SK-N-SH (cell line): ENCODE measurements around the gene ITPRIPL2. TPM values are rescaled to one million over a fixed set of nuclear protein-coding genes. Genes with fewer than 3 reads are reported as not detected.

Source experiments
- CTCF ChIA-PET: fragments of 300-600, 350-600 bp; formaldehyde crosslinking; extraction: SDS; loops from one replicate; lab custom pipeline; 2021; lab: Yijun Ruan, JAX
- POLR2A ChIA-PET: fragments of 350-600 bp; sonication (Branson Sonifier 250); formaldehyde crosslinking; extraction: SDS; loops from one replicate; lab custom pipeline; 2020; ENCODE audit warnings: antibody characterized with exemption, inconsistent platforms; lab: Yijun Ruan, JAX
- DNase-seq: peaks from one replicate; pipeline ENCODE4 v3.0.0; 2012
- H2AFZ ChIP-seq: fragments of 200-600 bp; sonication (generic); 2 replicates; pipeline ENCODE4 v1.8.1; 2016; ENCODE audit warnings: antibody characterized with exemption, mild to moderate bottlenecking, low read depth
- H3F3A ChIP-seq: fragments of 200-600 bp; sonication (generic); replicated peaks from 2 replicates; pipeline ENCODE3; 2016; ENCODE audit warnings: antibody characterized with exemption, mild to moderate bottlenecking; ENCODE audit not compliant: insufficient read depth
- H3K27ac ChIP-seq, 2 experiments: fragments of 200-500 bp in 1 of 2; fragments of 200-600 bp in 1 of 2; sonication (Bioruptor generic) in 1 of 2; sonication (generic), shearing (Covaris generic) in 1 of 2; 2 replicates each; pipeline versions ENCODE4 v1.5.1 to v1.6.1; 2014 to 2016; ENCODE audit warnings: low read depth in 2 of 2, inconsistent platforms in 1 of 2, low read length in 1 of 2, mild to moderate bottlenecking in 1 of 2, mixed read lengths in 1 of 2
- H3K27me3 ChIP-seq: fragments of 200-600 bp; sonication (generic), shearing (Covaris generic); 2 replicates; pipeline ENCODE4 v1.6.1; 2016; ENCODE audit warnings: mixed run types; ENCODE audit not compliant: insufficient read depth
- H3K36me3 ChIP-seq, 2 experiments: fragments of 200-500 bp in 1 of 2; fragments of 200-600 bp in 1 of 2; sonication (Bioruptor generic) in 1 of 2; sonication (generic) in 1 of 2; replicated peaks in 1 of 2; 2 replicates each; pipeline versions ENCODE3 to v1.5.1; 2014 to 2016; ENCODE audit warnings: low read length in 1 of 2, mild to moderate bottlenecking in 1 of 2; ENCODE audit not compliant: insufficient read depth in 2 of 2, control insufficient read depth in 1 of 2
- H3K4me1 ChIP-seq, 2 experiments: fragments of 200-500 bp in 1 of 2; fragments of 200-600 bp in 1 of 2; sonication (Bioruptor generic) in 1 of 2; sonication (generic), shearing (Covaris generic) in 1 of 2; 2 replicates each; pipeline versions ENCODE4 v1.5.1 to v1.6.1; 2014 to 2016; ENCODE audit warnings: low read depth in 1 of 2, low read length in 1 of 2, mixed run types in 1 of 2; ENCODE audit not compliant: insufficient read depth in 2 of 2, control insufficient read depth in 1 of 2
- H3K4me2 ChIP-seq: fragments of 200-600 bp; sonication (generic), shearing (Covaris generic); 2 replicates; pipeline ENCODE4 v1.6.1; 2017; ENCODE audit warnings: mixed run types
- H3K4me3 ChIP-seq, 2 experiments: fragments of 200-500 bp in 1 of 2; fragments of 200-600 bp in 1 of 2; sonication (Bioruptor generic) in 1 of 2; sonication (generic), shearing (Covaris generic) in 1 of 2; 2 replicates each; pipeline versions ENCODE4 v1.5.1 to v1.8.1; 2014 to 2016; ENCODE audit warnings: low read depth in 2 of 2, inconsistent platforms in 1 of 2, low read length in 1 of 2, mild to moderate bottlenecking in 1 of 2, mixed read lengths in 1 of 2, moderate library complexity in 1 of 2
- H3K79me2 ChIP-seq: fragments of 200-600 bp; sonication (generic); 2 replicates; pipeline ENCODE4 v1.8.1; 2017; ENCODE audit warnings: mild to moderate bottlenecking; ENCODE audit not compliant: insufficient read depth
- H3K9ac ChIP-seq: fragments of 200-600 bp; sonication (generic); 2 replicates; pipeline ENCODE4 v1.6.1; 2017; ENCODE audit warnings: mixed run types
- H3K9me2 ChIP-seq: fragments of 200-600 bp; sonication (generic); 2 replicates; pipeline ENCODE4 v1.6.1; 2017; ENCODE audit warnings: mixed run types
- H3K9me3 ChIP-seq: fragments of 200-600 bp; sonication (generic); 2 replicates; pipeline ENCODE4 v1.6.1; 2017; ENCODE audit warnings: mixed run types, mild to moderate bottlenecking, moderate library complexity
- H4K20me1 ChIP-seq: fragments of 200-600 bp; sonication (generic); 2 replicates; pipeline ENCODE4 v1.6.1; 2017; ENCODE audit warnings: mild to moderate bottlenecking, mixed run types; ENCODE audit not compliant: insufficient read depth
- CHD2 ChIP-seq: fragments of 150-350 bp; IDR thresholded peaks from 2 replicates; pipeline ENCODE4 v1.6.1; 2018; ENCODE audit warnings: low read length; ENCODE audit not compliant: partially characterized antibody
- GABPA ChIP-seq: IDR thresholded peaks from 2 replicates; pipeline ENCODE4 v1.4.0; 2012; ENCODE audit warnings: low read depth, mild to moderate bottlenecking
- JUND ChIP-seq: IDR thresholded peaks from 2 replicates; pipeline ENCODE4 v1.4.0; 2012
- NFIC ChIP-seq: IDR thresholded peaks from 2 replicates; pipeline ENCODE4 v1.4.0; 2012; ENCODE audit warnings: borderline replicate concordance
- PBX3 ChIP-seq: IDR thresholded peaks from 2 replicates; pipeline ENCODE4; 2012
- POLR2AphosphoS5 ChIP-seq: IDR thresholded peaks from 2 replicates; pipeline ENCODE4 v1.6.1; 2012; ENCODE audit warnings: low read depth, low read length
- RAD21 ChIP-seq: IDR thresholded peaks from 2 replicates; pipeline ENCODE4 v1.6.1; 2012; ENCODE audit warnings: mild to moderate bottlenecking, low read length
- REST ChIP-seq: IDR thresholded peaks from 2 replicates; pipeline ENCODE4 v1.6.1; 2012; ENCODE audit warnings: mild to moderate bottlenecking, low read depth, low read length, moderate library complexity
- RFX5 ChIP-seq: IDR thresholded peaks from 2 replicates; pipeline ENCODE4 v1.6.1; 2012; ENCODE audit warnings: mild to moderate bottlenecking, improper control_type of control experiment, low read length
- RXRA ChIP-seq: IDR thresholded peaks from 2 replicates; pipeline ENCODE4 v1.4.0; 2012; ENCODE audit warnings: low read depth, mild to moderate bottlenecking, borderline replicate concordance
- SIN3A ChIP-seq: IDR thresholded peaks from 2 replicates; pipeline ENCODE4 v1.6.1; 2012; ENCODE audit warnings: low read depth, mild to moderate bottlenecking, low read length, moderate library complexity, borderline replicate concordance
- SMC3 ChIP-seq: IDR thresholded peaks from 2 replicates; pipeline ENCODE4 v1.6.1; 2012; ENCODE audit warnings: low read depth, low read length, improper control_type of control experiment
- TEAD4 ChIP-seq: IDR thresholded peaks from 2 replicates; pipeline ENCODE4 v1.4.0; 2012; ENCODE audit warnings: mild to moderate bottlenecking, borderline replicate concordance; ENCODE audit not compliant: insufficient read depth
- USF2 ChIP-seq: fragments of 150-350 bp; IDR thresholded peaks from 2 replicates; pipeline ENCODE4 v1.6.1; 2017; ENCODE audit warnings: antibody characterized with exemption, low read length, low read depth, borderline replicate concordance
- WGBS: methylation state at CpG from one replicate; pipeline ENCODE4 v1.1.6; 2017; ENCODE audit warnings: low lambda C conversion rate; 5-methylcytosine and 5-hydroxymethylcytosine counted together
- polyA plus RNA-seq, 3 experiments: library from polyadenylated mRNA; depleted of rRNA; stranded (reverse); fragments of >200 nt; gene quantifications; 2 replicates each; pipeline ENCODE4 v1.2.3, GENCODE V29; 2012

ITPRIPL2 gene
- polyA plus RNA-seq, 1 of the 3 experiments (the other 2 are of a cell fraction), result 4.3 TPM

- no peaks in the 10 kb centered on the region for H3F3A ChIP-seq
- no peaks in the 10 kb centered on the region for H3K36me3 ChIP-seq
- 46% methylated on average over 8 of the region's 8 CpGs for WGBS
- POLR2A ChIA-PET, result no interaction called here
- no peak overlapping the region for H3K4me3 ChIP-seq
- no peaks in the 10 kb centered on the region for H3K27me3 ChIP-seq
- no peak overlapping the region for H3K9ac ChIP-seq
- H3K79me2 ChIP-seq, result no peaks in the 10 kb centered on the region
- H3K27ac ChIP-seq, result no peak overlapping the region
- DNase-seq, result peak; percentile 22
- H3K4me2 ChIP-seq, result no peak overlapping the region
- H3K4me1 ChIP-seq, result peaks cover 8 to 13% of the 10 kb centered on the region in 2 experiments; a peak in 3 of 4 replicates
- TF ChIP-seq USF2, result no peak
- no peak for TF ChIP-seq REST
- TF ChIP-seq RAD21, result no peak
- no peak for TF ChIP-seq CHD2
- no peak for TF ChIP-seq JUND
- no peak for TF ChIP-seq SIN3A
- TF ChIP-seq SMC3, result no peak
- TF ChIP-seq TEAD4, result no peak
- TF ChIP-seq RFX5, result no peak
- no peak for TF ChIP-seq PBX3
- no peak for TF ChIP-seq NFIC
- no peak for TF ChIP-seq POLR2AphosphoS5
- no peak for TF ChIP-seq RXRA
- TF ChIP-seq GABPA, result no peak
- no peak overlapping the region for H2AFZ ChIP-seq
- H3K9me3 ChIP-seq, result no peaks in the 10 kb centered on the region
- no peaks in the 10 kb centered on the region for H4K20me1 ChIP-seq
- H3K9me2 ChIP-seq, result no peaks in the 10 kb centered on the region
- CTCF ChIA-PET, result interaction anchor here (1.2 to 2.4 kb wide), 3 partner anchors 29 to 57 kb away, joined by 3 to 7 read pairs (median 4); partner anchors contain the start of gene ITPRIPL2
These were observed 29.3 kb downstream of the ITPRIPL2 start for GRCh38 chr16:19142939-19143598.
